ENCODE results near the gene ARID3C. TPM values are rescaled to one million over a fixed set of nuclear protein-coding genes. Genes with fewer than 3 reads are reported as not detected.
A peak's percentile ranks its signal among the peaks of the same experiment; 100 is the strongest.

ARID3C gene
- total RNA-seq, 2 experiments from 2014 or later, result 0.31 TPM; not detected in 1

DNA sequence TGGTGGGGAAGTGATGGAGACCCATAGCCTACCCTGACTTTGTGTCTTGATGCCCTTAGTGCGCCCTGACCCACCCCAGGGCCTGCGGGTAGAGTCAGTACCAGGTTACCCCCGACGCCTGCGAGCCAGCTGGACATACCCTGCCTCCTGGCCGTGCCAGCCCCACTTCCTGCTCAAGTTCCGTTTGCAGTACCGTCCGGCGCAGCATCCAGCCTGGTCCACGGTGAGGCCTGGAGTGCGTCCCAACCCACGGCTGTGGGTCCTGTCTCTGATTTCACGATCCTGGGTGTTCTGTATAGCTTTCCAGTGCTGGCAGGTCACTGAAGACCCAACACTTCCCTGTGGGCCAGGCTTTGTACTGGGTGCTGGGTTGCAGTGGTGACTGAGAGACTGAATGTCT, 29.6 kb upstream of the ARID3C start:
- Mint-ChIP-seq H3K36me3 (no peaks in the 10 kb centered on the region), H3K4me3 (no peak overlapping the region), H3K9me3 (no peaks in the 10 kb centered on the region), H3K27me3 (no peaks in the 10 kb centered on the region), H3K27ac (no peak overlapping the region), H3K4me1 (peaks cover 10% of the 10 kb centered on the region)
- DNase-seq, result no peak

DNA sequence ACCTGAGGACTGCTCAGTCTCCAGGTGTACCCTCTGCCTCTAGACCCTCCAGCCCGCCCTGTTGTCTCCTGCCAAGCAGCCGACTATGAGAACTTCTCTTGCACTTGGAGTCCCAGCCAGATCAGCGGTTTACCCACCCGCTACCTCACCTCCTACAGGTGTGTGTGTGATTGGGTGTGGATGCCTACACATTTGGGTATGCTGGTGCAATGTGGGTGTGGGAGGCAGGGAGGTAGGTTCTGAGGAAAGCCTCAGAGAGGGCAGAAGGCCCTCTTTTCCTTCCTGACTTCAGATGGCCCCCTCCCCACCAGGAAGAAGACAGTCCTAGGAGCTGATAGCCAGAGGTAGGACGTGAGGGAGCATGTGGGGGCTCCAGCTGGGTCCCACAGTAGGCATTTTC, 28.1 kb upstream of the ARID3C start:
- no peaks in the 10 kb centered on the region for H3K27me3 Mint-ChIP-seq
- no peak overlapping the region for H3K4me3 Mint-ChIP-seq
- H3K36me3 Mint-ChIP-seq, result no peaks in the 10 kb centered on the region
- no peak overlapping the region for H3K27ac Mint-ChIP-seq
- H3K4me1 Mint-ChIP-seq, result peaks cover 12% of the 10 kb centered on the region
- no peaks in the 10 kb centered on the region for H3K9me3 Mint-ChIP-seq
- no peak for DNase-seq

DNA sequence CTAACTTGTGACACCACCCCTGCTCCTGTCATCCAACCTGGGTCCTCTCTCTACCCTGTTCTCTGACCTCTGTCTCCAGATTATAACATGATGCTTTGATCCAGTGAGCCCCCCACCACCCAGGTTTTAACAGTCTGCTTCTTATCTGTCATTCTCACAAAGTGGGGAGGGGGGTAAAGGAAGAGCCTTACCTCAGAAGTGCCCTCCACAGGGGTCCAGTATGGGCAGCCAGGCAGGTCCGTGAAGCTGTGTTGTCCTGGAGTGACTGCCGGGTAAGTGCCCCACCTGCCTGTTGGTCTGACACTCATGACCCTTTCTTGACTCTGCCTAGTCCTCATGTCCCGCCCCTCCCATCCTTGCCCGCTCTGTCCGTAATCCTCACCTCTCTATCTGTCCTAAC, 26.5 kb upstream of the ARID3C start:
- Mint-ChIP-seq H3K4me1 (peaks cover 17% of the 10 kb centered on the region), H3K36me3 (no peaks in the 10 kb centered on the region), H3K27ac (no peak overlapping the region), H3K9me3 (no peaks in the 10 kb centered on the region), H3K4me3 (no peak overlapping the region), H3K27me3 (no peaks in the 10 kb centered on the region)
- DNase-seq, result no peak

DNA sequence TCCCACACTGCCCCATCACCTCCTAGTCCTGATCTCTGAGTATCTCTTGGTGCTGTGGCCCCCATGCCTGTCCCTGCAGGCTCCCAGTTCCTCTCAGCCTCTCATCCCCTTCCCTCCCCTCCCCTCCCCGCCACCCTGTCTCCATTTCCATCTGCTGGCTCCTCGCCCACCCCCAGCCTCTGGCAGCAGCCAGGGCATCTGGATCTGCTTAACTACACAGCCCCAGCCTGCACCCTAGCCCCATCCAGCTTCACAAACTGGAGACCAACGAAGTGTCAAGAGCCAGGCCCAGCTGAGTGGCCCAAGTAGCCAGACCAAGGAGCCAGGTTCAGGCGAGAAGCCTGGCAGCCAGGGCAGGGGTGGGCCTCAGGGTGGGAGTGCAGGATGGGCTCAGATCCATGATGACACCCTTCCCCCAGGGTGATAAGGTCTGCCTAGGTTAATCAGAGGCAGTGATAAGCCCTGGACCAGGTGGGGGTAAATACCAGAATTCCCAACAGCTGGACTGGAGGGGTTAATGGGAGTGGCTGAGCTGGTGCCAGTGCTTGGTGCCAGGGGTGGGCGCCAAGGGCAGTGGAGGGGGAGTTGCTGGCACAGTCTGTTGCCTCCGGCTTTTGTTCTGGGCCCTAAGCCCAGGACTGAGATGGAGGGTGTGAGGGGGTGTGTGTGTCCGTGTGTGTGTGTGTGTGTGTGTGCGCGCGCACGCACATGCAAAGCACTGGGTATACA, 25.6 kb upstream of the ARID3C start:
- no peaks in the 10 kb centered on the region for H3K9me3 Mint-ChIP-seq
- peaks cover 1% of the 10 kb centered on the region for H3K36me3 Mint-ChIP-seq
- no peak overlapping the region for H3K27ac Mint-ChIP-seq
- peaks cover 17% of the 10 kb centered on the region for H3K4me1 Mint-ChIP-seq
- H3K4me3 Mint-ChIP-seq, result no peak overlapping the region
- no peak for DNase-seq
- no peaks in the 10 kb centered on the region for H3K27me3 Mint-ChIP-seq

DNA sequence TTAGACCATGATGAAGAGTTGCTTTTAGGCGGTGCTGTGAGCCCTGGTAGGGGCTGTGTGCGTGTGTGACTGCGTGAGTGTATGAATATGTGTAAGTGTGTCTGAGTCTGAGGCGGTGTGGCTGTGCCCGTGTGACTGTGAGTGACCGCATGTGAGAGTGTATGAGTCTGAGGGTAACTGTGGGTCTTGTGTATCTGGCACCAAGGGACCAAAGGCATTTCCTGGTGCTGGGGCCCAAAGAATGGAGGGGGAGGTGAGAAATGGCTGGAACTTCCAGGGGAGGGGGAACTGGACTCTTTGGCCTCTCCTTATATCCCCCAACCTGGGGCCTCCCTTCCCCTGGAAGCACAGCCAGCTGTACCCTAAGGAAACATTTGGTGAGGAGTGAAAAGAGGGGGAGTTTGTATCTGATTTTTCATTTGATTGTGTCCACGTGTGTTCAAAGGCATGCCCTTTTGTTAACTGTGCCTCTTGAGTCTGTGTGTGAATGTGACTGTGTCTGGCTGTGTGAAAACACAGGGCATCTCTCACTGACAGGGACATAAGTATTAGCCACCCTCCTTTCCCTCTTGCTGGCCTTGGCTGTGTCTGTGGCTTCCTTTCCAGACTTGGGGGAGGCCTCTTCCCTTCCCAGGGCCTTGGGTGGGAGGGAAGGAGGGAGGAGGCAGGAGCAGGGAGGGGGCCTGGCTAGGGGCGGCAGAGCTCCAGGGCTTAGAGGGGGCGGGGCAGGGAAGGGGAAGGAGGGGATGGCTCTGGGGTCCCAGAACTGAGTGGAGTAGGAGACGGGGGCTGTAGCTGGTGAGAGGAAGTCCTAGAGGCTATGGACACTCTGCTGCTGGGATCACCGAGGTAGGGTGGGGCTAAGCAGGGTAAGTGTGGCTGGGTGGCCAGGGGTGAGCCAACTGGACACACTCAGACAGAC, 24.5 kb upstream of the ARID3C start:
- Mint-ChIP-seq H3K9me3 (no peaks in the 10 kb centered on the region), H3K27ac (peak overlapping the region; percentile 23), H3K27me3 (no peaks in the 10 kb centered on the region), H3K4me3 (no peak overlapping the region), H3K4me1 (peaks cover 24% of the 10 kb centered on the region), H3K36me3 (peaks cover 11% of the 10 kb centered on the region)
- no peak for DNase-seq

DNA sequence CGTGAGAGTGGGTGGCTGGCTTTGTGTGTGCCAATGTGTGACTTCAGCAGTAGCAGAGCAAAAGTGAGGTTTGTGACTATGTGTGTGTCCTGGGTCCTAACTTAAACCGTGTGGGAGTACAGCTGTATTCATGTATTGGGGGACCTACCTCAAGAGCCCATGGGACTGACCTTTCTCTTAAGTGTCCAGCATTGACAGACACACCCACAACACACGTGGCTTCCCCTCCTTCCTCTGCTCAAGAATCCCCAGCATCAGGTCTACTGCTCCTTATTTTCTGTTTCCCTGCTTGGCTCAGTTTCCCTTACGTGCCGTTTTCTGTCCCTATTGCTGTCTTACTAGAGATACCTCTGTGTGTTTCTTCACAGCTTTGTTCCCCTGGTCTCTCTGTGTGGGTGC, 23.7 kb upstream of the ARID3C start:
- Mint-ChIP-seq H3K27me3 (no peaks in the 10 kb centered on the region), H3K9me3 (no peaks in the 10 kb centered on the region), H3K27ac (peak overlapping the region; percentile 23), H3K4me1 (peaks cover 32% of the 10 kb centered on the region), H3K4me3 (no peak overlapping the region), H3K36me3 (peaks cover 18% of the 10 kb centered on the region)
- no peak for DNase-seq

DNA sequence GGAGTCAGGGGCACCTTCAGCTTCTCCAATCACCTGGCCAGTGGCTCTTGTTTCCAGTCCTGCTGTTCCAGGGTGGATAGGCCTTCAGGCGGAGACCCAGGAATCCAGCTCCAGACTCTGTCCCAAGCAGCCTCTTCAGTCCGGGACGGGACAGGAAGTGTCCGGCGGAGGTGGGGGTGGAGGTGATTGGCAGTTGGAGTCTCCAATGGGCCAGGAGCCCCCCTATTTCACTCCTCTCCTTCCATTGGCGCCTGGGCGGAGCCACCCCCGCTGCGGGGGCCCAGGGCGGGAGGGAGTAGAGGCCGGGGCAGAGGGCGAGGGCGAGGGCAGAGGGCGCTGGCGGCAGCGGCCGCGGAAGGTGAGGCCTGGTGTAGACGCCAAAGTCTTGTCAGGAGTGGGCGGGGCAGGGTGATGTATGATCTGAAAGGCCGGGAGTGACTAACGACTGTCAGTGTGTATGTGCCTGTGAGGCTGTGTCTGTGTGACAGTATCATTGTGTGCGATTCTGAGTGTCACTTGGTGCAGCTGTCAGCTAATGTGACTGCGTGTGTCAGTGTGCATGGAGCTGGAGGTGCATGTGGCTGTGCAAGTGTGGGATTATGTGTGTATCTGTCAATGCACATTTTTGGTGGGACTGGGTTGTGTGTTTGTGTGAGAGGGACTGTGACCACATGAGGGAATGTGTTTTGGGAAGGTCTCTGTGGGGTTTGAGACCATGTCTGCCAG, 23.2 kb upstream of the ARID3C start, which contains the start of gene IL11RA:
TSS of gene IL11RA (plus strand) at position 310 of the 726 bp plus-strand sequence. CDS start 3,033 bp downstream, outside the sequence.
- Mint-ChIP-seq H3K27me3 (no peaks in the 10 kb centered on the region), H3K4me3 (no peak within 1 kb of the TSS), H3K9me3 (no peaks in the 10 kb centered on the region), H3K4me1 (peaks cover 33% of the 10 kb centered on the region), H3K36me3 (peaks cover 23% of the 10 kb centered on the region), H3K27ac (peak within 1 kb of the TSS; percentile 58)
- DNase-seq, result peak; percentile 57

DNA sequence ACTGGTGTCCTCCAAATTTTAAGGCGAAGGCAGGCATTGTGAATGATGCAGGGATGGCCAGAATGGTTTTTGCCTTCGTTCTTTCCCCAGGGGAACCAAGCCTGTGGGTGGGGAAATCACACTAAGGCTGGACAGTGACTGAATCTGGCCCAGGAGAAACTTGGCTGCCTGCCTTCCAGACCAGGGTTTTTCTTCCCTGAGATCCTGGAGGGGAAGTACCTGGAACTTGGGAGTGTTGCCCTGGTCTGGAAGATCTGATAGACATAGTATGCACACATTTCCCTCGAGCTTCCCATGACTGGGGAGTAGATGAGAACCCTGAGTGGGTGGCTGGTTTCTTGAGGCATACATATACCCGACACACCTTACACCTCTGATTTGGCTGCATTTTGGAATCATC, 22.5 kb upstream of the ARID3C start:
- peaks cover 23% of the 10 kb centered on the region for H3K36me3 Mint-ChIP-seq
- H3K27me3 Mint-ChIP-seq, result no peaks in the 10 kb centered on the region
- H3K4me1 Mint-ChIP-seq, result peaks cover 33% of the 10 kb centered on the region
- H3K4me3 Mint-ChIP-seq, result no peak overlapping the region
- H3K9me3 Mint-ChIP-seq, result no peaks in the 10 kb centered on the region
- H3K27ac Mint-ChIP-seq, result no peak overlapping the region
- no peak for DNase-seq

DNA sequence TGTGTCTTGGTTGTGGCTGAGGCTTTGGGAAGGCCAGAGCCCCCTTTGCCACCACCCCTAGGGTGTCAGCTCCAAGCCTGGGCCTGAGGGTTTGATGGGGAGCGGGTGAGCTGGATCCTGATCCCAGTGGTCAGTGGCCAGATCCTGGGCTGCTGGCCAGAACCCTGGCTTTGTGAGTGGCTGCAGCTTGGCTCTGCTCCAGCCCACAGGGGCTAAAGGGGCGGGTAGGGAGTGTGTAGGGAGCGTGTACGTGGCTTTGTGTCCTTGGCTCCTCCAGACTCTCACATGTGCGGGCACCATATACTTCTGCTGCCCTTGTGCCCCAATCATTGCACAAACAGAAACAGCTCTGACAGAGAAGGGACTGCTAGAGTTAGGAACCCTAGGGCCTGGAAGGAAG, 21.9 kb upstream of the ARID3C start:
- Mint-ChIP-seq H3K36me3 (peaks cover 23% of the 10 kb centered on the region), H3K27ac (no peak overlapping the region), H3K4me3 (no peak overlapping the region), H3K9me3 (no peaks in the 10 kb centered on the region), H3K4me1 (peaks cover 37% of the 10 kb centered on the region), H3K27me3 (no peaks in the 10 kb centered on the region)
- DNase-seq, result no peak

DNA sequence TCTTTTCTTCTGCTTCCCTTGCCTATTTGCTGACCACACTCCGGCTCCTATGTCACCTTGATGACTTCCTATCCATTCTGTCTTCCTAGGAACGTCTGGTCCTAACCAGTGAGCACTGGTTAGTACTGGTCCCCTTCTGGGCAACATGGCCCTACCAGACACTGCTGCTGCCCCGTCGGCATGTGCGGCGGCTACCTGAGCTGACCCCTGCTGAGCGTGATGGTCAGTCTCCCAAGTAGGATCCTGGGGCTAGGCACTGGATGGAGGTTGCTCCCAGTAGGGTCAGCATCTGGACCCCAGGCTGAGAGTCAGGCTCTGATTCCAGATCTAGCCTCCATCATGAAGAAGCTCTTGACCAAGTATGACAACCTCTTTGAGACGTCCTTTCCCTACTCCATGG, 19.8 kb upstream of the ARID3C start:
- Mint-ChIP-seq H3K27ac (no peak overlapping the region), H3K27me3 (no peaks in the 10 kb centered on the region), H3K9me3 (no peaks in the 10 kb centered on the region), H3K36me3 (peaks cover 23% of the 10 kb centered on the region), H3K4me3 (no peak overlapping the region), H3K4me1 (peaks cover 38% of the 10 kb centered on the region)
- DNase-seq, result no peak

DNA sequence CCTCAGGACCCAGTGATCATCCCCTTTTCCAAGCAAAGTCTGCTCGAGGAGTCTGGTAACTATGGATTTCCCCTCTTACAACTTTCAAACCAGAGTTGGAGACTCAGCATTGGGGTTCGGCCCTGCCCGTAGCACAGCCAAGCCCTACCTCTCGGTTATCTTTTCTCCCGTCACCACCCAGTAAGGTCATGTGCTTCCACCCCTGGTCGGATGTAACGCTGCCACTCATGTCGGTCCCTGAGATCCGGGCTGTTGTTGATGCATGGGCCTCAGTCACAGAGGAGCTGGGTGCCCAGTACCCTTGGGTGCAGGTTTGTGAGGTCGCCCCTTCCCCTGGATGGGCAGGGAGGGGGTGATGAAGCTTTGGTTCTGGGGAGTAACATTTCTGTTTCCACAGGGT, 18.8 kb upstream of the ARID3C start:
- H3K4me1 Mint-ChIP-seq, result peaks cover 32% of the 10 kb centered on the region
- no peaks in the 10 kb centered on the region for H3K9me3 Mint-ChIP-seq
- DNase-seq, result no peak
- peaks cover 23% of the 10 kb centered on the region for H3K36me3 Mint-ChIP-seq
- no peaks in the 10 kb centered on the region for H3K27me3 Mint-ChIP-seq
- peak overlapping the region; percentile 96 for H3K4me3 Mint-ChIP-seq
- H3K27ac Mint-ChIP-seq, result peak overlapping the region; percentile 87

DNA sequence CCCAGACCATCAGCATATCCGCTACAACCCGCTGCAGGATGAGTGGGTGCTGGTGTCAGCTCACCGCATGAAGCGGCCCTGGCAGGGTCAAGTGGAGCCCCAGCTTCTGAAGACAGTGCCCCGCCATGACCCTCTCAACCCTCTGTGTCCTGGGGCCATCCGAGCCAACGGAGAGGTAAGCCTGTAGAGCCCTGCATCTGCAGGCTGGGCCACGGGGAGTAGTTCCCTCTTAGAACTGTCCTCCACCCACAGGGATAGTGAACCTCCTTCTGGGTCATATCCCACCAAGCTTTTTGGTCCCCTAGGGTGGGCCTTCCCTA, 18.2 kb upstream of the ARID3C start:
- H3K4me1 Mint-ChIP-seq, result peaks cover 26% of the 10 kb centered on the region
- peak overlapping the region; percentile 96 for H3K4me3 Mint-ChIP-seq
- no peak for DNase-seq
- peak overlapping the region; percentile 87 for H3K27ac Mint-ChIP-seq
- no peaks in the 10 kb centered on the region for H3K27me3 Mint-ChIP-seq
- H3K9me3 Mint-ChIP-seq, result no peaks in the 10 kb centered on the region
- H3K36me3 Mint-ChIP-seq, result peaks cover 23% of the 10 kb centered on the region

DNA sequence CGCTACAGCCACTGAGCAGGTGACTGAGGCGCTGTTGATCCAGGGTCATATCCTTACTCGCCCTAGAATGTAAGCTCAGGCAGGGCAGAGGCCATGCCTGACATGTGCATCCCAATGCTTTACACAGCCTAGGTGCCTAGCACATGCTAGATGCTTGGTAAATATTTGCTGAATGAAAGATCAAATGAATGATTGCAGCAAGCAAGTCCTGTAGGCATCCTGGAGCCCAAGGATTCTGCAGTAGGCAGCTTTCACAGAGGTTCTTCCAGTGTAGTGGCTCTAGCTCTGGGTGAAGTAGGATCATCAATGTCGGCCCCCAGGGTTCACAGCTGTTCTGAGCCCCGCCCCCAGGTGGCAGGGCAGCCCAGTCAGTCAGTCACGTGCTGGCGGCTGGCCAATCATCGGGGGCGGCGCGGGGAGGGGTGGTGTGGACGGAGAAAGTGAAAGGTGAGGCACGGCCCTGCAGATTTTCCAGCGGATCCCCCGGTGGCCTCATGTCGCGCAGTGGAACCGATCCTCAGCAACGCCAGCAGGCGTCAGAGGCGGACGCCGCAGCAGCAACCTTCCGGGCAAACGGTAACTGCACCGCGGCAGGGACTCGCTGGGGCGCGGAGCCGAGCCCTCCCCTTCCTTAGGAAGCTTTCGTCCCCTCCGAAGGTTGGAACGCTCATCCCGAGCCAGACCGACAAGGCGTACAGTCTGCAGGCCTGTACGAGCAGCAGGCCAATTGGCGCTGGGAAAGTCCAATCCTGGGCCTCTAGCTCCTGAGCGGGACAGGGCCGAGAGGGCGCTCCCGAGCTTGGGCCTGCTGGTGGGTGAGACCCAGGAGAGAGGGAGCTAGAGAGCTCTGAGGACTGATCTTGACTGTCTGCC, 17.6 kb upstream of the ARID3C start, which contains the start of gene GALT:
TSS of gene GALT (plus strand) at position 465 of the 873 bp plus-strand sequence. CDS start at position 495, 30 bp downstream.
- no peaks in the 10 kb centered on the region for H3K9me3 Mint-ChIP-seq
- DNase-seq, result peak; percentile 98
- H3K27me3 Mint-ChIP-seq, result no peaks in the 10 kb centered on the region
- peak within 1 kb of the TSS; percentile 87 for H3K27ac Mint-ChIP-seq
- H3K4me1 Mint-ChIP-seq, result peaks cover 22% of the 10 kb centered on the region
- peaks cover 23% of the 10 kb centered on the region for H3K36me3 Mint-ChIP-seq
- H3K4me3 Mint-ChIP-seq, result peak within 1 kb of the TSS; percentile 96

DNA sequence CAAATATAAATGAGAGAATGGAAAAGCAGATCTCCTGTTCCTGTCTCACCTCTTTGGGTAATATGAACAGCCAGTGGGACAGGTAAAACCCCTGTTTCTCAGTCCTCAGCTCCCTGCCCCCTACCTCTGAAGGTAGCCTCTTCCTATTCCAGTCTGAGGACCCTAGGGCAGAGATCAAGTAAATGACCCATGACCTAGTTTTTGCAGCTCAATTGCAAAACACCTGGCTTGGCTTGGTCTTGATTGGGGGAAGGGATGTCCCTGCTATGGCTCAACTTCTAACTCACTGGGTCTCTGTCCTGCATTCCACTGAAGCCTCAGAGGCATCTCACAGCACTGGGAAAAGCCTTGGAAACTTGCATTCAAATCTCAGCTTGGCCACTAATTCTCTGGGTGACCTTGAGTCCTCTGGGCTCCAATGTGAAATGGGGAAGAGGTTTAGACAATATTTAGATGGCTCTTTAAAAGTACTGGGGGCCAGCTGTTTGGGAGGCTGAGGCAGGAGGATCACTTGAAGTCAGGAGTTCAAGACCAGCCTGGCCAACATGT, 16.0 kb upstream of the ARID3C start:
- Mint-ChIP-seq H3K27me3 (no peaks in the 10 kb centered on the region), H3K9me3 (no peaks in the 10 kb centered on the region), H3K27ac (no peak overlapping the region), H3K4me1 (peaks cover 21% of the 10 kb centered on the region), H3K4me3 (no peak overlapping the region), H3K36me3 (peaks cover 23% of the 10 kb centered on the region)
- DNase-seq, result no peak
